ENCODE measurements around the gene CCL15.

The CCL15 gene

DNA sequence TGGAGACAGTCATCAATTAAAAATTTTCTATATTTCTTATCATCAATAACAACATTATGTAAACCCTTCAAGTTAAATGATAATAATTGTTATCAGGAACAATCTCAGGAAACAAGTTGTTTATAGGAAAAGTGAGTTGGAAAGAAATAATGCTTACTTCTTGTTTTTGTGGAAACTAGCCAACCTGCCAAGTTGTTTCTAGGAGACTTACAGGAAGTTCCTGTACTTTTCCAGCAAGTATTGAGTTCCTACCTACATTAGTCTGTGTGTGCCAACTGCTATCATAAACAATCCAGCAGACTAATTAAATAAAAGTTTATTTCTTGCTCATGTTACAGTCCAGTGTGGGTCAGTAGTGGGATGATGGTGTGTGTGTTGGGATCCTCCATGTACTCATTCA lies 13.2 kb downstream of the CCL15 start:
- no peak for DNase-seq

DNA sequence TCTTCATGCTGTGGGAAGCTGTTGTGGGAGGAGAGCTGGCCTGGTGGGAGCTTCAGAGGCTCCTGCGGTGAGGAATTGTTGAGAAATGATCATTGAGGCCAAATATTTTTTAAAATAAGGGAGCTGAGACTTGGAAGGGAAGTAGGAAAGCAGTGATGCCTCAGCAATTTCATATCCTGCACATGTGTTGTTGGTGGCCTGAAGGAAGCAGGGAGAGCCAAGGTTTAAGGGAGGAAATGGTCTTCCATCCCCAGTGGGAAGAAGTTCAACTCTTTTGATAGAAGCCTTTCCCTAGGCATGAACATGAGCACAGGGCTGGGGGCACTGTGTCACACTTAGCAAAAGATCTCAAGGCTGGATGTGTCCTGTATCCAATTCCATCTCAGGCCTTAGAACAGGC lies 14.7 kb downstream of the CCL15 start, which contains the start of gene CCL14:
CCL14 (minus strand) TSS at position 87 of the 400 bp plus-strand sequence; CDS start at position 7, 80 bp downstream.
- DNase-seq: no peak

DNA sequence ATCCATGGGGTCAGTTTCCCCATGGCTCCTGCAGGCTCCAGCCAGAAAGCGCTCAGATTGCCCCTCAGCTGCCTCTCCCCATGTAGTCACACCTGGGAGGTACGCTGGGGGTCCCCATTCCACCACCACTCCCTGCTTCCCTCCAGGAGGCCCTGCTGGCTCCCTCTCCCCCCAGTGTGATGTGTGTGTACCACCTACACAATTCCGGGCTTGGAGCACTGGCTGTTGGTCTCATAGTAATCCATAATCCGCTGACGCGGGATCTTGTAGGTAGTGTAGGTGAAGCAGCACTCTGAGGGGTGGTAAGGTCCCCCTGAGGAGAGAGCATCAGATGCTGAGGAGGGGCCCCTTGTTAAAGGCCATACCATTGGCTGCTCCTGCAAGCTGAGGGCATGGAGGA lies 17.2 kb downstream of the CCL15 start:
- DNase-seq: no peak

DNA sequence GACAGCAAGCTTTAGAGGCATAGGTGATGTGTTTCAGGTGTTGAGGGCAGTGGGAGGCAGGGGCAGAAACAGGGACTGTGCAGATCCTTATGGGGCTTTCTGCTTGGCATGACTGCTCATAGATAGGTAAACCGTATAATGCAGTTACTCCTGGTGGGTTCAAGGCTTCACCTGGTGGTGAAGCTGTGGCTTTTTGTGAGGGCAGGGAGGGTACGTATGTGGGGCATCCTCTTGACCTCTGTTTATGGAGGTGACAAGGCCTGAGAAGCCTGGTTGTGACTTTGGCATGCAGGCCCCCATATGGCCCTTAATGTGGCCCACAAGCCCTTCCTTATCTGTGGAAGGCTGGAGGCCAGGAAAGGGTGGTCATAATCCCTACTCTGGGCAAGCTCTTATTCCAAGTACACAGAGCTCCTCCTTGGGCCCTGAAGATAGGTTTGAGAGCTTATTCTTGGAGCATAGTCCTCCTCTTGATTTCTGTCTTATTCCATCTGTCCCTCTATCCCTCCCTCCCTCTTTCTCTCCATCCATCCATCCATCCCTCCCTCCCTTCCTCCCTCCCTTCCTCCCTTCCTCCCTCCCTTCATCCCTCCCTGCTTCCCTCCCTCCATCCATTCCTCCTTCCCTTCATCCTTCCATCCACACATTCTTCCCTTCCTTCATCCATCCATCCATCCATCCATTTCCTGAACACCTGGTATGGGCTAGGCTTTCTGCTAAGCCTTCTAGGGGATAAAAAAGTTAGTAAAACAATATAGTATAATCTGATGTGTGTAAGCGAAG lies 18.8 kb downstream of the CCL15 start:
- DNase-seq: no peak

DNA sequence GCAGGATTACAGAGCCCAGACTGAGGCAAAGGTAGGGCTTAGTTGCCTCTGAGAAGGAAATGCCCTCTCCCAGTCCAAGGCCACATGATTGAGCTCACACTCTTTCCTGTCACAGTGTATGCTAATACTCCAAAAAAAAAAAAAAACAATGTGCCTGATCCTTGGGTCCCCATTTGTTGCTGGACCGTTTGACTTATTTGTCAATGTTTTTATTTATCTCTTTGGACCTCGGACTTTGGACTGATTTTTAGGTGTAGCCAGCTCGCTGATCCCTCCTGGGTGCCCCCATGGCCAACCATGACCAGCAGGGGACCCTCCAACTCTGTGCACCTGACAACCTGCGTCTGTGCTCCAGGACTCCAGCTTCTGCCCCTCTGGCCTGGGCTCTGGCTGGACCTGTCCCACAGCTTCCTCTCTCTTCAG lies 19.4 kb downstream of the CCL15 start:
- DNase-seq: no peak

DNA sequence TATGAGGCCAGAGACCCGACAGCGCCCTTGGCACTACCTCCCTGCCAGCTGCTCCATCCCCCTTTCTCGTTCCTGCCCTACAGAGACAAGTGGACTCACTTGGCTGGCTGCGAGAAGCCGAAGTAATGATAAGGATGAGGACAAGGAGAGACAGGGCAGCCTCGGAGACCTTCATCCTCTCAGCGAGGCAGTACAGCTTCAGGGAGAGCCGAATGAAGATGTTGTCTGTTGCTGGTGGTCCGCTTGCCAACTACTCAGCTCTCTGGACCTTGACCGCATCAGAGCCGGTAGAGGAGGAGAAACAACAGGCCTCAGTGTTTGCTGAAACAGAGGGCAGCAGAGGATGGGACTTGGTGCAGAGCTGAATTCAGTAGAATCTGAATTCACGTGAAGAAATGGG lies 20.1 kb downstream of the CCL15 start, which contains the start of gene CCL16:
CCL16 (minus strand) TSS at position 252 of the 400 bp plus-strand sequence; CDS start at position 175, 77 bp downstream.
- DNase-seq: no peak

DNA sequence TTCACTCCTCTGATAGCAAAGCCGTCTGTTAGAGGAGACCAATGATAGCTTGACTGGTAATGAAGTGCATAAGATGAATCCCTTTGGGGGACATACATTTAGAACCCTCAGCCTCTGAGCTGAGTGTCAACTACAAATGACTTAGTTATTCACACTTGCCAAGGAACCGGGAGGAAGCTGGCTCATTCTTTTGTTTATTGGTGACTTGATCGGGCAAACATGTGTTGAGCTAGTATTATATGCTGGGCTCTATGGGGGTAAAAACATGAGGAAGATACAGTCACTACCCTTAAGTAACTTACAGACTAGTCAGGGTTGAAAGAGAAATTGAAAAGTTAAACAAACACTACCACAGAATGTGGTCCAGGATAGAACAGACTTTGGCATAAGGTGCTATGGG lies 23.0 kb downstream of the CCL15 start:
- no peak for DNase-seq

DNA sequence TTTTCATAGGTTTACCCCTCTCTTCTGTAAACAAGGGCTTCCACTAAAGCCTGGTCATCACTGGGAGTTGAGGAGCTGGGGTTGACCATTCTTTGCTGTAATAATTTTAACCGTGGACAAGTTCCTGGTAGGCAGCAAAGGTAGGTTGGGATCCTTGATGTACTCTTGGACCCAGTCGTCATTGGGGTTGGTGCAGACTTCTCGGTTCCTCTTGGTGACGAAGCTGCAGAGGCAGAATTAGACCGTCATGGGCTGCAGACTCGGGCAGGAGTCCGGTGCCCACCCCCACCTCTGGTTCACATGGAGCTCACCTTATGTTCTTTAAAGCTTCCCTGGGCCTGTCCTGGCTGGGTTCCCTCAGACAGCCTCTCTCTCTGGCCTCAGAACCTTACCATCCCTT lies 23.8 kb downstream of the CCL15 start:
- no peak for DNase-seq

DNA sequence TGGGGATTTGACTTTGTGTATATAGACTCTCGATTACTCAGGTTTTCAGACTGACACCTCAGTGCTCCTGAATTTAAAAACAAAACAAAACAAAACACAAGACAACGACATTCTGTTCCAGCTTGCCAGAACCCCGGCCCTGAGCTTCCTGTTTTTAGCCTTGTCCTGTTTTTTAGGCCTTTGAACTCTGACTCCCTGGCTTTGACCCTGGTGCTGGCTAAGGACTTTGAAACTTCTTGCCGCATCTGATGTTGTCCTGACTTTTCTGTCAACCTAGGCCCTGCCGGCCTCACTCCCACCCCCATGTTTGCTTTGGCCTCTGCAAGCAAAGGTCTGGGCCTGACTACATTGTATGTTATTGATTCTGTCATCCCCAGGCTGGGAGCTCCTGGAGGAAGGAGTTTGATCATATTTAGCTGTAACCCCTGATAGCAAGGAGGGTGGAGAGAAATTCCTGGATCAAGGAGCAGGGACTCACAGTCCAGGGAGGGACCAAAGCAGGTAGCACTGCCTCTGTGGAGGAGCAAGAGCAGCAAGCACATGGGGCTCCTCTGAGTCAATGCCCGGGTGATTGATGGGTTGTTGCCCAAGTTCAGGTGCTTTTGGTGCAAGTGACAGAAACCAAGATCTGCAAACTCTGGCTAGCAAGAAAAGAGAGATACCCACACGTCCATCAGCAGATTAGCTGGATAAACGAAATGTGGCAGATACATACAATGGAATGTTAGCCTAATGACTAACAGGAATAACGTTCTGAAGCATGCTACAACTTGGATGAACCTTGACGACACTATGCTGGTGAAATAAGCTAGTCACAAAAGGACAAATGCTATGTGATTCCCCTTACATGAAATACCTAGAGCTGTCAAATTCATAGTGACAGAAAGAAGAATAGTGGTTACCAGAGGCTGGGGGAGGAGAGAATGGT lies 27.8 kb downstream of the CCL15 start:
- no peak for DNase-seq

DNA sequence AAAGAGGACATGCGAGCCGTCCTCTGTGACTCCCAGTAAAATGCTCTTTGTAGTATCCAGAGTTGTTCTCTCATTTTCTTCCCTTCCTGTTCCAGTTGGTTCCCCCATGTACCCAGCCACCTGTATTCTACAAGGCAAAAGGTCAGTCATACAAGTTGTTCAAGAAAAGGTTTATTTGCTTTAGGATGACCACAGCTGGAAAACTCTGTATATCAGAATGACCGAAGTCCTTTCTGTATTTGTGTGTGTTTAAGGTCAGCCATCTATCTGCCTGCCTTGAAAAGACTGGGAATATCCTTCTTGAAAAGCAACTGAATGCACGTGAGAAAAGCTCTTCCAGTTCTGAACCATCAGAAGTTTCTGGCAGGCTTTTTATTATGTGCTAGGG lies 28.4 kb downstream of the CCL15 start:
- DNase-seq: no peak

DNA sequence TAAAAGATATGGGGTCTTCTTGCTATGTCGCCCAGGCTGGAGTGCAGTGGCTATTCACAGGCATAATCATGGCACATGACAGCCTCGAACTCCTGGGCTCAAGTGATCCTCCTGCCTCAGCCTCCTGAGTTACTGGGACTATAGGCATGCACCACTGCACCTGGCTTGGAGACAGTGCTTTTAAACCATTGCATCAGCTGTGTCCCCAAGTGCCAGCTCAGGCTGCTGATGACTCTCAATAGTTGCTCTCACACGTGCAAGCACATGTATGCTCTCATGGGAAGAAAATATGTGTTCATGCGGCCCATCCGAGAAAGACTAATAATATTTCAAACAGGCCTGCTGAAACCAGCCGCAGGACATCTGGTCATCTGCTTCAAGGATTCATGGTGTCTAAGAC lies 28.8 kb downstream of the CCL15 start:
- no peak for DNase-seq

DNA sequence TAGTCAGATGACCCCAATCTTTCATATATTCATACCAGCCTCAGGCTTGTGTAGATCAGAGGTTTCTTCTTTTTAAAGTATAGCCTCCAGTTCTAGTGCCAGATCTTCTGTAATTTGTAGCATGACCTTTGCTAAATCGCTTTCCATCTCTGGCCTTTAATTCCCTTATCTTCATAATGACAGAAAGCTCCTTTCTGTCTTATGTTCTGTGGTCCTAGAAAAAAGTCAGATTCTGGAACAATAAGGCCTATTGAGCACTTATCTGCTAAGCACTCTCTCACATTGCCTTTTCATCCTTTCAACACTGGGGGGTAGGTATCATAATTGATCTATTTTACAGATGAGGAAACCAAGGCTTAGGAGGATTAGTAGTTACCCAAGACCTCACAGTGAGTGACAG lies 29.3 kb downstream of the CCL15 start:
- no peak for DNase-seq

DNA sequence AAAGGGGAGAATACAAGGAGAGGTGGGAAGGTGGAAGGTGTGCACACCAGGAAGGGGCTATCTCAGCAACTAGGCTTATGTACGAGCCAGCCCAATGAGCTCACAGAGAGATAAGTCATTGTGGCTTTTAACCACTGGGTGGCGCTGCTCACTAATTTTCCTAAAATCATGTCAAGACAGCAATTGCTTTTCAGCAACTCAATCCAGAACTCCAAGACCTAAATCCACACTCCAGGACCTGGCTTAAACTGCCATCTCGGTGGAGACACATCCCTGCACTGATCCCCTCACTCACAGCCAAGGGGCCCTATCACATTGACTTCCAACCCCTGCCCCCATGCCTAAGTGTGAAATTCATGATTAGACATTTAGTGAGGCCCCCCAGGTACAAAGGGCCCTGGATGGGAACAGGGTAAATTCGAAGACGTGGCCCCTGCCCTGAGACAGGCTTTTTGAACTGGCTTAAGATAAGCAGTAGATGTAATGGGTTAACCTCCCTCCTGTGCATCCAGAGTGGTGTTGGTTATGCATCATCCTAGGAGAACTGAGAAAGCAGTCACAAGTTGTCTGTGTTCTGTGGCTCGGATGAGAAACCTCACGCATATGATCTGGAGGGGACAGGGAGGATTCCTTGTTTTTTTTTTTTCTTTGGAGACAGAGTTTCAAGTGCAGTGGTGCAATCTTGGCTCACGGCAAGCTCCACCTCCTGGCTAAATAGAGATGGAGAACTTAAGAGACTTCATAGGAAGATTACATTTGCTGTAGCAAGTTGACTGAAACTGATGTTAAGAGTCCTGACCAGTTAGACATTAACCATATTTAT lies 31.6 kb downstream of the CCL15 start:
- DNase-seq: peak; percentile 72

DNA sequence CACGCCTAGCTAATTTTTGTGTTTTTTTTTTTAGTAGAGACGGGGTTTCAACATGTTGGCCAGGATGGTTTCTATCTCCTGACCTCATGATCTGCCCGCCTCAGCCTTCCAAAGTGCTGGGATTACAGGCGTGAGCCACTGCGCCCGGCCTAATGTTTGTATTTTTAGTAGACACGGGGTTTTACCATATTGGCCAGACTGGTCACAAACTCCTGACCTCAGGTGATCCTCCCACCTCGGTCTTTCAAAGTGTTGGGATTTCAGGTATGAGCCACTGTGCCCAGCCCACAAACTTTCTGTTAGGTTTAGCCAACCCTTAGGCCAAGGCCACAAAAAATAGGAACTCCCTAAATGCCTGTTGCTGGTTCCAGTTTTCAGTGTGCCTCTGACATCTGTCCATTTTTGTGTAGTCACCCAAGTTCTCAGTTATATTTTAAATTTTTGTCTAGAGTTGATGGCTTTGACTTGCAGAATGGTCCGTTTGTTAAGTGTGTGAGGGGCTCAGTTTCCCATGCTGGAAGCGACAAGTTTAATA lies 32.8 kb downstream of the CCL15 start:
- DNase-seq: no peak

DNA sequence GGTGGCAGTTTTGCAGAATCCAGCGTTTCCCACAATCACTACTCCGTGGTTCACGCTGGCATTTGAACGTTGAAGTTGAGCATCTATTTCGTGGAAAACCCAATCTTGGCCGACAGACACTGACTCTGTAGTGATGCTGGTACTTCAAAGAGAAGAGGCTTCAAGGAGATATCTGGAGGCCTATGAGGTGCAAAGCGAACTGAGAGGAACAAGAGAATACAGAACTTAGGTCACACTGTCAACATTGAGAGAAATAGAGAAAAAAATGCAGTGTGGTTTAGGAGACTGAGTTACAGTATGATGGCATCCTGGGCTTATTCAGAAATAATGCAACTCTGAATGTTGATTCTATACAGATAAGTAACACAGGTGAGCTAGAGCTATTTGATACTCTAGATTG lies 36.1 kb downstream of the CCL15 start:
- DNase-seq: no peak

DNA sequence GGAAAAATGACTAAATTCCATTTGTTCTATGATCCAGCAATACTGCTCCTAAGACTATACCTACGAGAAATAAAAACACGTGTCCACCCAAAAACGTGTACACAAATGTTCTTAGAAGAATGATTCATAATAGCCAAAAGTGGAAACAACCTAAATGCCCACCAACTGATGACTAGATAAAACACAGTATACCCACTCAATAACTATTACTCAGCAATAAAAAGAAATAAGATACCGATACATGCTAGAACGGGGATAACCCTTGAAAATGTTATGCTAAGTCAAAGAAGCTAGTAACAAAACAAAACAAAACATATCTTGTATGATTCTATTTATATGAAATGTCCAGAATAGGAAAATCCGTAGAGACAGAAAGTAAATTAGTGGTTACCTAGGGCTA lies 37.7 kb downstream of the CCL15 start:
- no peak for DNase-seq

DNA sequence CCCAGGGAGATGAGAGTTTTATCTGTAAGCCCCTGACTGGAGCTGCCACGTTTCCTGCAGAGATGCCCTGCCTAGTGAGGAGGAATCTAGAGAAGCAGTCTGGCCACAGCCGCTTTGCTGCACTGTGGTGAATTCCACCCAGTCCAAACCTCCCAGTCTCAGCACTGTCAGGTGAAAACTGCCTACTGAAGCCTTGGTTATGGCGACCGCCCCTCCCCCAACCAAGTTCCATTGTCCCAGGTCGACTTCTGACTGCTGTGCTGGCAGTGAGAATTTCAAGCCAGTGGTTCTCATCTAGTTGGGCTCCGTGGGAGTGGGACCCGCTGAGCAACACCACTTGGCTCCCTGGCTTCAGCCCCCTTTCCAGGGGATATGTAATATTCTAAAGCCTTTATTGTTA lies 47.6 kb downstream of the CCL15 start:
- DNase-seq: no peak

DNA sequence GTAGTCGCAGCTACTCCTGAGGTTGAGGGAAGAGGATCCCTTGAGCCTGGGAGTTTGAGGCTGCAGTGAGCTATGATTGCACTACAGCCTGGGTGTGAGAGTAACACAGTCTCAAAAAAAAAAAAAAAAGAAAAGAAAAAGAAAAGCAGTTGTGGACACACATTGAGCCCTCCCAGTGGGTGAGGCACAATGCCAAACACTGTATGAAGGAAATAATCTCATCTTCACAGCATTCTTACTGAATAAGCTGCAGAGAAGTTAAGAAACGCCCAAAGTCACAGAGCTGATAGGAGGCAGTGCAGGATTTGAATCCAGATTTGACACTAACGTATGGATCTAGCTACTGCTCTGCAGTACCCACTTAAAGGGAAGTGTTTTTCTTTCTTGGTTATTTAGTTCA lies 52.0 kb downstream of the CCL15 start:
- no peak for DNase-seq

DNA sequence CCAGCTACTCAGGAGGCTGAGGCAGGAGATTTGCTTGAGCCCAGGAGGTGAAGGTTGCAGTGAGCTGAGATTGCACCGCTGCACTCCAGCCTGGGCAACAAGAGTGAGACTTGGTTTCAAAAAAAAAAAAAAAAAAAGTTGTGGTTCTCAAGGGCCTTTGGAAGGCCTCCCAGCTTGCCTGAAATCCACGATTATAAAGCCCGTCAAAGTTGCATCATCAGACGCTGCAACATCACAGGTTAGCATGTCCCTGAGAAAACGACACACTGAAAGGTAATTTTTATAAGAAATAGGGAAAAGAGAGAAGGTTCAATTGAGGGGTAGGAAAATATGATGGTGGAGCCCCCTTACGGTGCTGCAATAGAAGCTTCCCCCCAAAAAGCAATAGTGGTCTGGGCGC lies 53.3 kb downstream of the CCL15 start:
- DNase-seq: no peak
